ENCODE measurements around the gene MYO16.

GRCh38 chr13:108741930-108742329 lies 112.5 kb downstream of the MYO16 start:
- TF ChIP-seq, protein P1, sequence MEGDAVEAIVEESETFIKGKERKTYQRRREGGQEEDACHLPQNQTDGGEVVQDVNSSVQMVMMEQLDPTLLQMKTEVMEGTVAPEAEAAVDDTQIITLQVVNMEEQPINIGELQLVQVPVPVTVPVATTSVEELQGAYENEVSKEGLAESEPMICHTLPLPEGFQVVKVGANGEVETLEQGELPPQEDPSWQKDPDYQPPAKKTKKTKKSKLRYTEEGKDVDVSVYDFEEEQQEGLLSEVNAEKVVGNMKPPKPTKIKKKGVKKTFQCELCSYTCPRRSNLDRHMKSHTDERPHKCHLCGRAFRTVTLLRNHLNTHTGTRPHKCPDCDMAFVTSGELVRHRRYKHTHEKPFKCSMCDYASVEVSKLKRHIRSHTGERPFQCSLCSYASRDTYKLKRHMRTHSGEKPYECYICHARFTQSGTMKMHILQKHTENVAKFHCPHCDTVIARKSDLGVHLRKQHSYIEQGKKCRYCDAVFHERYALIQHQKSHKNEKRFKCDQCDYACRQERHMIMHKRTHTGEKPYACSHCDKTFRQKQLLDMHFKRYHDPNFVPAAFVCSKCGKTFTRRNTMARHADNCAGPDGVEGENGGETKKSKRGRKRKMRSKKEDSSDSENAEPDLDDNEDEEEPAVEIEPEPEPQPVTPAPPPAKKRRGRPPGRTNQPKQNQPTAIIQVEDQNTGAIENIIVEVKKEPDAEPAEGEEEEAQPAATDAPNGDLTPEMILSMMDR (conservative IDR thresholded peaks at IDR 0.05; ENCODE audit: low read length) = no peak
- no peak for TF ChIP-seq EZH2phosphoT487 (IDR thresholded peaks at IDR 0.05; ENCODE audit: borderline replicate concordance)
